ENCODE data around the gene SNX13.

The SNX13 gene

GRCh38 chr7:17772581-17773288 is 167.6 kb downstream of the SNX13 start:
- DNase-seq = no peak

GRCh38 chr7:17771901-17772408 is 168.3 kb downstream of the SNX13 start:
- no peak for DNase-seq

- DNase-seq = peak; percentile 47
Observed at GRCh38 chr7:17770710-17771375, 169.5 kb downstream of the SNX13 start.

GRCh38 chr7:17769918-17770317 is 170.4 kb downstream of the SNX13 start:
- DNase-seq = peak; percentile 55

- DNase-seq = no peak
Observed at GRCh38 chr7:17758008-17758407, 182.3 kb downstream of the SNX13 start.

GRCh38 chr7:17746020-17746530 is 194.2 kb downstream of the SNX13 start:
- DNase-seq = no peak

GRCh38 chr7:17745610-17746009 is 194.7 kb downstream of the SNX13 start:
- no peak for DNase-seq

GRCh38 chr7:17743316-17743715 is 197.0 kb downstream of the SNX13 start:
- DNase-seq = no peak

- no peak for DNase-seq
Observed at GRCh38 chr7:17741426-17741825, 198.9 kb downstream of the SNX13 start.

Measured in NCI-H510A treated with DMSO at 0.1 percent for 48 hours (cell line).